Ishikawa (cell line): ENCODE data around the gene LRRC8C.
A peak's percentile ranks its signal among the peaks of the same experiment; 100 is the strongest.

Source experiments
- CEBPB ChIP-seq: IDR thresholded peaks from 2 replicates; pipeline ENCODE4 v1.6.1; 2012
- CREB1 ChIP-seq: IDR thresholded peaks from 2 replicates; pipeline ENCODE4 v1.6.1; 2012; ENCODE audit warnings: low read depth
- EGR1 ChIP-seq: IDR thresholded peaks from 2 replicates; pipeline ENCODE4 v1.6.1; 2012
- EP300 ChIP-seq: IDR thresholded peaks from 2 replicates; pipeline ENCODE4 v1.6.1; 2012; ENCODE audit warnings: borderline replicate concordance
- FOXM1 ChIP-seq: IDR thresholded peaks from 2 replicates; pipeline ENCODE4 v1.6.1; 2012; ENCODE audit warnings: low read depth, borderline replicate concordance
- MAX ChIP-seq: IDR thresholded peaks from 2 replicates; pipeline ENCODE4 v1.6.1; 2012
- NFIC ChIP-seq: IDR thresholded peaks from 2 replicates; pipeline ENCODE4 v1.6.1; 2012
- RAD21 ChIP-seq: IDR thresholded peaks from 2 replicates; pipeline ENCODE4 v1.6.1; 2012; ENCODE audit warnings: low read depth
- REST ChIP-seq: IDR thresholded peaks from 2 replicates; pipeline ENCODE4 v1.6.1; 2012; ENCODE audit warnings: low read depth, mild to moderate bottlenecking
- TAF1 ChIP-seq: IDR thresholded peaks from 2 replicates; pipeline ENCODE4 v1.6.1; 2012; ENCODE audit warnings: low read depth, mild to moderate bottlenecking
- TCF12 ChIP-seq: IDR thresholded peaks from 2 replicates; pipeline ENCODE4 v1.6.1; 2012; ENCODE audit warnings: low read depth
- TEAD4 ChIP-seq: IDR thresholded peaks from 2 replicates; pipeline ENCODE4 v1.6.1; 2012
- USF1 ChIP-seq: IDR thresholded peaks from 2 replicates; pipeline ENCODE4 v1.6.1; 2012
- YY1 ChIP-seq: IDR thresholded peaks from 2 replicates; pipeline ENCODE4 v1.6.1; 2012; ENCODE audit warnings: low read depth
- ZBTB7A ChIP-seq: IDR thresholded peaks from 2 replicates; pipeline ENCODE4 v1.6.1; 2012; ENCODE audit warnings: low read depth

Gene LRRC8C

GRCh38 chr1:89605692-89606091 is 27.2 kb upstream of the LRRC8C start:
- TF ChIP-seq TEAD4 (no peak), NFIC (peak; percentile 89)

GRCh38 chr1:89606227-89606980 is 26.5 kb upstream of the LRRC8C start:
- no peak for TF ChIP-seq REST
- TF ChIP-seq TCF12: no peak
- TF ChIP-seq EP300: no peak
- no peak for TF ChIP-seq USF1
- no peak for TF ChIP-seq NFIC
- TF ChIP-seq TEAD4: no peak
- no peak for TF ChIP-seq CREB1
- TF ChIP-seq FOXM1: no peak
- TF ChIP-seq MAX: no peak
- TF ChIP-seq YY1: no peak
- no peak for TF ChIP-seq EGR1
- no peak for TF ChIP-seq RAD21
- no peak for TF ChIP-seq CEBPB
- TF ChIP-seq ZBTB7A: no peak
- no peak for TF ChIP-seq TAF1

GRCh38 chr1:89607156-89607555 is 25.8 kb upstream of the LRRC8C start:
- TF ChIP-seq TEAD4 (no peak), EGR1 (no peak), FOXM1 (no peak), REST (no peak), TCF12 (no peak), YY1 (no peak), CEBPB (no peak), USF1 (no peak), RAD21 (no peak), CREB1 (no peak), ZBTB7A (no peak), MAX (no peak), NFIC (no peak), EP300 (no peak), TAF1 (no peak)

- no peak for TF ChIP-seq YY1
- no peak for TF ChIP-seq NFIC
- TF ChIP-seq CREB1: no peak
- no peak for TF ChIP-seq MAX
- TF ChIP-seq USF1: no peak
- no peak for TF ChIP-seq TCF12
- no peak for TF ChIP-seq REST
- no peak for TF ChIP-seq RAD21
- no peak for TF ChIP-seq CEBPB
- TF ChIP-seq TEAD4: no peak
- TF ChIP-seq ZBTB7A: no peak
- no peak for TF ChIP-seq EP300
- no peak for TF ChIP-seq EGR1
- TF ChIP-seq TAF1: no peak
- no peak for TF ChIP-seq FOXM1
Observed at GRCh38 chr1:89607586-89608318, 25.2 kb upstream of the LRRC8C start.
